Gastrocnemius medialis (tissue), 4 donors: ENCODE results near the gene SAMD1.

Experiments used
- CTCF ChIP-seq, 5 experiments: fragments of 450-650 bp in 3 of 5; fragments of 200-600 bp in 2 of 5; sonication (generic) in 2 of 5; IDR thresholded peaks in 4 of 5; conservative IDR thresholded peaks in 1 of 5; 1 replicate in 4 of 5; 2 replicates in 1 of 5; pipeline ENCODE4 v1.5.1; 2016 to 2019; ENCODE audit warnings: antibody characterized with exemption in 5 of 5, mild to moderate bottlenecking in 3 of 5, moderate library complexity in 3 of 5
- POLR2A ChIP-seq, 2 donors: fragments of 450-650 bp; IDR thresholded peaks; one replicate each; pipeline ENCODE4 v1.6.1; 2017; ENCODE audit warnings: antibody characterized with exemption in 2 of 2, mild to moderate bottlenecking in 2 of 2, moderate library complexity in 2 of 2

GRCh38 chr19:14138576-14139265 is 48.2 kb upstream of the SAMD1 start:
- TF ChIP-seq CTCF (IDR thresholded peaks at IDR 0.05 in 4 of 5, conservative IDR thresholded peaks at IDR 0.05 in 1 of 5) (no peak), POLR2A (IDR thresholded peaks at IDR 0.05) (no peak)
